Lung microvascular endothelial cell (primary cell): ENCODE measurements around the gene NPFF. TPM values are rescaled to one million over a fixed set of nuclear protein-coding genes. Genes with fewer than 3 reads are reported as not detected.

Source experiments
- DNase-seq, 2 donors: peaks; one replicate each; pipeline versions ENCODE4 v3.0.0 to v3.0.0-alpha.2; 2010; ENCODE audit warnings: low read depth in 2 of 2
- total RNA-seq: library from RNA; depleted of rRNA; stranded (reverse); fragments of >200 nt; gene quantifications from 2 replicates; pipeline ENCODE4 v1.2.1, GENCODE V29; 2014

The NPFF gene
- total RNA-seq, 1 donor from 2014 or later: not detected

DNA sequence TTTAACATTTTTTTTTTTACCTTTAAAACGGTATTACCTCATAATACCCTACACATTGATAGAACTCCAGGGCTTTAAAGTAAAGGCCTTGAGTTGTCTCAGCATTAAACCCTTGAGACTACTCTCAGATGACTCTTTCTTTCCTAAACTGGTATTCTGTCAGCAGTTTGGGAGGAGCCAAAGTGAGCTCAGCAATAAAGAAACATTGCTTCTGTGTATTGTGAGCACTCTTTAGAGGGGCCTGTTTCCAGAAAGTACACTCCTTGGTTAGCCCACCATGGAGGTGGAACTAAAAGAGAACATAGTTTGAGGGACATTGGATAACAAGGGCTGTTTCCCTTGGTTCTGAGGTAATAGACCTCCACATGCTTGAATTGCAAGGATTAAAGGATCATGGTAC is 28.4 kb downstream of the NPFF start:
- DNase-seq: no peak

DNA sequence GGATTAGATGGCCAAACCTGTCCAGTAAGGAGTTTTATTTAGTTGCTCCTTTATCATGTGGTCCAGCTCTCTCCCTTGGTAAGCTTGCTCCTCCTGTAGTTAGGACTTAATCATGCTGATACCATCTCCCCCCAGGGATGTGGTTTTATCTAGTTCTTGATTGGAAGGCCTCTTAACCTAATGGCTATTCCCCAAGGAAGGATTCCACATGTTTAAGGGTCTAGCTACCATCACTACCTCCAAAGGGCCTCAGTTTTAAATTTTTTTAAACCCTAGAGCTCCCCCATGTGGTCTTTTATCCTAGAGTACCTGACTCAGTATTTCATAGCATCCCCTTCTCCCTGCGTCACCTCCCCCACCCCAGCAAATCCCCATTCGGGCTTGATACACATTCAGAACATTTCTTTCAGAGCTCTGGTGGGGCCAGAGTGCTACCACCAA is 30.5 kb downstream of the NPFF start:
- DNase-seq: peak; percentile 27 to 39

DNA sequence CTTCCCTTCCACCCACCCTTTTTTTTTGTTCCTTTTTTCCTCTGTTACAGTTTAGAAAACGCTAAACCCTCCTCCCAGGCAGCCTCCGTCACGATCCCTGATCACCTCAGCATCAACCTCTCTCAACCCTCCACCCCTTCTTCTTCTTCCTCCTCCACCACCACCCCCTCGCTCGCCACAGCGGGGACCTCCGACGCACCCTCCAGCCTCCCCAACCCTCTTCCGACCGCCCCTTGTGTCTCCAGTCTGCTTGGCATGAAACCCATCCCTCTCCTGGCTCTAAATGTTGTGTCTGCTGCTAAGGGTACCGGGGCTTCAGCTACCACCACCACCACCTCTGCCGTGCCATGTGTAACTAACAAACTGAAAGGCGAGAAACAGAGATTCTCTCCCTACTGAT is 32.5 kb downstream of the NPFF start:
- DNase-seq: no peak

DNA sequence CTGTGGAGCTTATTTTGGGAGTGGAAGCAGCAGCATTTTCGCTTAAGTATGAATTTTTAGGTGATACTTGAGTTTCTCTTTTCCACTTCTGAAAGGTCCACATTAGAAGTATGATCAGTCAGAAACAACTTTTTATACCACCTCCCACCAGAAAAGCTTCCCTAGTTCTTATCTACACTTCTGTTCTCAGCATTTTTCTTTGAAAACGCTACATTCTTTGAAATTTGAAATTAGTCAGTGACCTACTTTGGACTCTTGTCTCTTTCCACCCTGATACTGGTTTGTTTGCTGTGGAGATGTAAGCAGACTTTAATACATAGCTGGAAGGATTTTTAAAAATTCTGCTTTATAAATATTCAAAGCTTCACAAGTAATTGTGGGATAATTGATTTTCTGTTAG is 33.2 kb downstream of the NPFF start:
- no peak for DNase-seq

DNA sequence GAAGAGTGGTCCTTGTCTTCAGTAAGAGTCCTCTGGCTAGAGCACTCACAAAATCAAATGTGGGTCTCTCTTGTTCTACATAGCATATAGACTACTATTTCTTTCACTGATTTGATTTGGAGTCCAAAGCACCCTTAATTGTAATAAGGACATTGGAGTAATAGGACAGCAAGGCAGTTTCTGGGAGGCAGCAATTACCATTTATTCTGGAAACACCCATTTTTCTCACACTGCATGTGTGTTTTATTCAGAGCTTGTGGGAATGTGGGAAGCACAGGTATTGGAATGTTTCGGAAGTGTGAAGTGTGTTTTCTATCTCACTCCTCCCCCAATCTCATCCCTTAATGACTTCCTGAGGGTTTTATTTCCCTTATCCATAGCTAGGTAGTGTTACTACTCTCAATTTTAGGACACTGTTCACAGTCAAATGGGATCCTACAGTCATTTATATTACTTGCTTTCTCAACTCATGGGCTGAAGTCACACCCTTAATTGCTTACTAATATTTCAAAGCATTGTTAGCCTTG is 35.2 kb downstream of the NPFF start:
- DNase-seq: no peak

DNA sequence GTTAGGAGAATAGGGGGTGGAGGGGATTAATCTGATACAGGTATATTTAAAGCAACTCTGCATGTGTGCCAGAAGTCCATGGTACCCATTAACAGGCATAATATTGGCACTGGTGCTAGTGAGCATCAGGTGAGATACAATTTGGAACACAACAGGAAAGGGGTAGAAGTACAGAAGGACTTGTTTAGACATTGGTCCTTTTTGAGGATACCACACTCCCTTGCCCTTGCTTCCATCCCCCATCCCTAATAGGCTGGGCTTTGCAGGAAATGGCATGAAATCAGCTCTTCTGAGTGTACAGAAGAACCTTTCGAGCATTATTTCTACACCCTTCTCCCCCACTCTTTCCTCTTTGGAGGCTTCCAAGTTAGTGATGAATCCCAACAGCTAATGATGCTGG is 39.0 kb downstream of the NPFF start:
- no peak for DNase-seq

DNA sequence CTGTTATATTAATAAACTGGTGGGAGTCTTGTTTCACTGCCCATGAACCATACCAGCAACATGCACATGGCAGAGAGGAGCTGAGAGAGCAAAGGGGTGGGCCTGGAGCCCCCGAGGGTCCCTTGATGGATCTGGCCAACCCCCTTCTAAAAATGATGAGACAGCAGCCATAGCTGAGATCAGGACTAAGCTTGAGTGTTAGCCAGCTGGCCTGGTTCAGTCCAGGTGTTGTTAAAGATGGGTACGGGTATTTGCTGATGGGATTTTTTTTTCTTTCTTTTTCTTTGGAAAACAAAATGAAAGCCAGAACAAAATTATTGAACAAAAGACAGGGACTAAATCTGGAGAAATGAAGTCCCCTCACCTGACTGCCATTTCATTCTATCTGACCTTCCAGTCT is 39.4 kb downstream of the NPFF start:
- no peak for DNase-seq

DNA sequence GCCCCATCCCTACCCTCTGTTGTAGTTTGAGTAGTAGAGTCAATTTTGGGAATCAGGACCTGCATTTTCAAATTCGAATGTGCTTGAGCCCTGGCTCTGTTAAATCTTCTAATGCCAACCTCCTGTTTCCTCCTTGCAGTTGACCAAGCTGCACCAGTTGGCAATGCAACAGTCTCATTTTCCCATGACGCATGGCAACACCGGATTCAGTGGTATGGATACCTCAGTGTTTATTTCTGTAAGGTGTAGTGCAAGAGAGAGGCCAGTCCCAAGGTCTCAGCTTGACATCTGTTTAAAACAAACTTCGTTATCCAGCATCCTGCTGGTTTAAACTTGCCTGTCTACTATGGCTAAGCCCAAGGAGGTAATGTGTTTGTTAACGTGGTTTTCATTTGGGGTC is 40.2 kb downstream of the NPFF start:
- DNase-seq: no peak

DNA sequence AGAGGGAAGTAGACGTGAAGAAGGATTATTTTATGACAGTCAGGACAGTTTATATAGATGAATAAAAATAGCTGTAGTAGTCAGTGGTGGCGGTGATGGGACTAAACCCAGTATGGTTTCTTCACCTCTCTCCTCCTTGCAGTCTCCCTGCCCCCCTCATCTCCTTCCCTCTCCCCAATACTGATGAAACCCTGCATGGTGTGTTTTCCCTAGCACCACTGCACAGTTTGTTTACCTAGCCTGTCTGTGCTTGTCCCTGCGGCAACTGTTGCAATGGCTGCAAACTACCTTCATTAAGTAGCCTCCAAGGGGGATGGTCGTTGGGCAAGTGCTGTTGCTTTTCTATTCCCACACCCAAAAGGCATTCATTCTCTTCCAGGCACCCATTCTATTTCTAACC is 40.6 kb downstream of the NPFF start:
- no peak for DNase-seq

DNA sequence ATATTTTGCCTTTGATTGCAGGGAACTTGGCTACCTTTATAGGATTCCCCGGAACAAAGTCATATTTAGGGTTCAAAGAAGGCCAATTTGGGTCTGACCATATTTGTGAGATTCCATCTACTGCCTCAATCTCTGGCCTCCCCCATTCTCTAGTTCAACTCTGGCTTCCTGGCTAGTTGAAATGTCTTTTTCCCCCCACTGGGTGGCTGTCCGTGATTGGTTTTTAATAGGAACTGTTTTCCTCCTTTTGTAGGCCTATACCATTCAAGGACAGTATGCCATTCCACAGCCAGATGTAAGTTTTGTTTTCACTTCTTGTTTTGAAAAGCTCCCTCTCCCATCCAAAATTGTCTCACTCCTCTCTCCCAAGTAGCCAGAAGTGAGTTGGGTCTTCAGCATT is 41.6 kb downstream of the NPFF start:
- DNase-seq: no peak

DNA sequence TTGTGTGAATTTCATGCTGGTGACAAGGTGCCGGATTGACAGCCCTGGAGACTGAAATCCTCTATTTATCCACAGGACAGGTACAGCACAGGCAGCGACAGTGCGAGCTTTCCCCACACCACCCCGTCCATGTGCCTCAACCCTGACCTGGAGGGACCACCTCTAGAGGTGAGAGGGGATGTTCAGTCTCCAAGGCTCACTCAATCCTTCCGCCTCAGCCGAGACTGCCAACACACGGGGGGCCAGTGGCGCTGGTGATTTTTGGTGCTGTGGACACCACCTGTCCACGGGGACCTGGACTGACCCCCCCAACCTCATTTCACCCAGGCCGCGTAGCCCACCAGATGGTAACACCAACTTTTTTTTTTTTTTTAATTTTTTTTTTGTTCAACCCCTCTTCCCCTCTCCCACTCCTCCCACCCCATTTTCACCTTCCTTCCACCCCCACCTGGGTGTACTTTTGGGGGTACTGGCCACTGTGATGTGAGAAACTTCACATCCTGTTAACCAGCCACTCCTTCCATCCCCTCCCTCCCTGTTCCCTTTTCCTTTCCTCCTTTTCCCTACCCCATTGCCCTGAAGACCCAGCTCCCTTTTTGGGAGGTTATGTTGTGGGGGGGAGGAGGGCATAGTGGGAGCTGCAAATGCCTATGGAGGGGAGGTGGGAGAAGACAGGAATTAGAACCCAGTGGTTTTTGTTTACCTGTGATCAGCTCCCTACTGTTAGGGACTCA is 42.4 kb downstream of the NPFF start:
- DNase-seq: no peak

DNA sequence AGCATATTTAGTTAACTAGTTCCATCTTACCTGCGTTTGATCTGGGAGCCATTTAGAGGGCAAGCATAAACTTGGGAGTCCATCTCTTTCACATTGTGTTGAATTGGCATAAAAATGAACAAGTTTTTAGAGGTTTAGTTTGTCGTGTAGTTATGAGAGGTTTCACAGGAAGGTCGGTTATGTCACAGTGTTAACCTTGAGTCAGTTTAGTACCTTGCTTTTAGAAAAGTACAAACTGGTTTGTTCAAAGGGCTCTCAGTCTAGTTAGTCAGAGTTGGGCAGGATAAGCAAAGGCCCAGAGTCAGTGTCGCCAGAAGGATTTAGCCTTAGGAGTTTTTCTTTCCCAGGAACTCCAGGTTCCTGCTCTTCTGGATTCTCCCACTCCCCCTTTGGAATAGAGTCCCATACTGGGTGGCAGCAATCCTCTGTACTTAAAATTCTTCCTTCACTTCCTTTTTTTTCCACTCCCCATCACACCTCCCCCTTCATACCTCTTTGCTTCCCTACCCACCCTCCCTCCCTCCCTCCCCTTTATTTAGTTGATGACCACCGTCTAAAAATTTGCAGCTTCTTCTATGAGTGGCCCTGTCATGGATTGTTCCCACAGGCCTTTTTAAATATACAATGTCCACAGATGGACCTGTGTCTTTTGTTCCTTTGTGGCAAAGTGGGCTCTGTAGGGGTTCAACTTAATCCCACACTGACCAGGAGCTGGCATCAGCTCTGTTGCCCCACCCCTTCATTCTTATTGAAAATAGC is 43.3 kb downstream of the NPFF start:
- no peak for DNase-seq

DNA sequence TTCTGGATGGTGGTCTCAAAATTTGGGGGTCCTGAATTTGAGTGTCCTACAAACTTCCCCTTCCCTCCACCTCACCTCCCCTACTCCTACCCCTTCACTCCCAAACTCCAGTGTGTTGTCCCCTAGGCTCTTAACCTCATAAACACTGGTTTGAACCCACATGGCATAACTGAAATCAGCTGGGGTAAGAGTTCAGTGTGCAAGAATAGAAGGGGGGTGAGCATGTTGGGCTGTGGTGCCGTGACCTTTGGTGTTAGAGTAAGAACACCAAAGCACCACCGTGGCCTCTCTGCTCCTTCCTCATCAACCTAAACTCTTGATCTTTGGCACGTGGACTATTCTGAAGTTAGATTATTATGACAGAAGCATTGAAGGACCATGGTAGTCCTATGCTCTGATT is 44.3 kb downstream of the NPFF start:
- DNase-seq: no peak

DNA sequence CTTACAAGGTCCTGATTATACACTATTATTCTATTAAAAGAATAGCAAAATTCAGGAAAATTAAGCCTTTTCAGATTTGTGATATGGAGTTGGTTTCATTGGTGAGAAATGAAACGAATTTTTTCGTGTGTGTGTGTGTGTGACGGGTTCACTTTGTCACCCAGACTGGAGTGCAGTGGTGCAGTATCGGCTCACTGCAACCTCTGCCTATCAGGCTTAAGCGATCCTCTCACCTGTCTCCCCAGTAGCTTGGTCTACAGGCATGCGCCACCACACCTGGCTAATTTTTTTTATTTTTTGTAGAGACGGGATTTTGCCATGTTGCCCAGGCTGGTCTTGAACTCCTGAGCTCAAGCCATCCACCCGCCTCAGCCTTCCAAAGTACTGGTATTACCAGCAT is 45.7 kb downstream of the NPFF start:
- no peak for DNase-seq

DNA sequence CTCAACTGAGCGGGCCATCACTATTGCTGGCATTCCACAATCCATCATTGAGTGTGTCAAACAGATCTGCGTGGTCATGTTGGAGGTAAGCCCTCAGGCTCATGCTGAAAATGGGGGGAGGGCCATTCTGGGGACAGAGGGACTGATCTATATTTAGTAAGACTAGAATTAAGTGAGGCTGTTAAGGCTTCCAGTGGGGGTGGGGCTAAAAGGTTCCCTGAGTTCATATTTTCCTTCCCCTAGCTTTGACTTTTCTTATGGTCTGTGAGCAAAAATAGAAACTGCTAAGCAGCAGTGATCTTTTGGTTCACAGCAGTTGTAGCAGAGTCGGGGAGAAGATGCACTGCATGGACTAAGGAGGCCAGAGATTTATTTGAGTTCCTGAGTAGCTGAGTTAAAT is 46.2 kb downstream of the NPFF start:
- DNase-seq: no peak

DNA sequence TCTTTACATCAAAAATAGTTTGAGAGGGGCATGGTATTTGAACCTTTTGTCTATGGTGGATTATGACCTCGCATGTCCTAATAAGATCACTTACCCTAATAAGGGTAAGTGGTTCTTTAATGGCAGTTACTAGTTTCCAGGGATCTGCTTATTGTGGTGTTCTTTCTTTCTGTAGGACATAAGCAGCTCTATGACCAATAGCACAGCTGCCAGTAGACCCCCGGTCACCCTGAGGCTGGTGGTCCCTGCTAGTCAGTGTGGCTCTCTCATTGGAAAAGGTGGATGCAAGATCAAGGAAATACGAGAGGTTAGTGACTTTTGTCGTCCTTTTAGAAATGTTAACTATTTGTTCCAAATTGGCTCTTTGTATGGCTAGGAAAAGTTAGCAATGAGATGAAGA is 48.2 kb downstream of the NPFF start:
- no peak for DNase-seq

Other genes starting within 250 kb of the NPFF start
- 0.99 and 3.7 TPM in 2 replicates for gene ESPL1, start 239.2 kb downstream of the NPFF start, total RNA-seq
- 412 and 577 TPM in 2 replicates for gene PFDN5, start 211.9 kb downstream of the NPFF start, total RNA-seq
- 31.6 and 35.9 TPM in 2 replicates for gene MYG1, start 207.8 kb downstream of the NPFF start, total RNA-seq
- gene AAAS, start 185.9 kb downstream of the NPFF start, total RNA-seq: 23.8 and 24.6 TPM in 2 replicates
- not detected in 2 replicates for gene SP7, start 171.1 kb downstream of the NPFF start, total RNA-seq
- gene SP1, start 127.3 kb downstream of the NPFF start, total RNA-seq: 21.4 and 26.8 TPM in 2 replicates
- not detected in 2 replicates for gene AMHR2, start 83.6 kb downstream of the NPFF start, total RNA-seq
- gene PRR13, start 65.8 kb downstream of the NPFF start, total RNA-seq: 14.1 and 17.9 TPM in 2 replicates
- 299 TPM in 2 replicates for gene PCBP2, start 55.4 kb downstream of the NPFF start, total RNA-seq
- gene MAP3K12, start 8.0 kb downstream of the NPFF start, total RNA-seq: 2.4 and 5.7 TPM in 2 replicates
- gene TARBP2, start 6.2 kb downstream of the NPFF start, total RNA-seq: 33.1 and 36.1 TPM in 2 replicates
- gene ATF7, start 118.9 kb upstream of the NPFF start, total RNA-seq: 9.2 and 10.5 TPM in 2 replicates
- 129 and 141 TPM in 2 replicates for gene ATP5MC2, start 168.6 kb upstream of the NPFF start, total RNA-seq
- 47.3 and 77.8 TPM in 2 replicates for gene CALCOCO1, start 220.0 kb upstream of the NPFF start, total RNA-seq
- not detected in 2 replicates for gene CISTR, start 244.5 kb upstream of the NPFF start, total RNA-seq